Pancreas (tissue), 10 donors: ENCODE data around the gene AP4S1. TPM values are rescaled to one million over a fixed set of nuclear protein-coding genes. Genes with fewer than 3 reads are reported as not detected.
"Not testable (repeated sequence)": the region's sequence is repeated elsewhere in the genome, so short reads cannot be mapped to it uniquely, and the experiment has no call there.

Experiments used
- ATAC-seq, 4 donors: fragments of 200-7000 bp; cut with Tn5 transposase; one replicate each; pipeline versions ENCODE4 v1.8.0 to v1.9.1; 2020; ENCODE audit warnings: mild to moderate bottlenecking in 4 of 4, moderate library complexity in 4 of 4
- DNase-seq, 6 donors: peaks; one replicate each; pipeline ENCODE4 v3.0.0-alpha.2; 2020
- FAIRE-seq: peaks from 2 replicates; lab custom pipeline; 2012; peaks lifted over from hg19 to GRCh38; lab: Jason Lieb, UNC
- H3K27ac ChIP-seq, 4 donors: fragments of 200-600 bp; sonication (generic); 1 replicate in 3 of 4; 2 replicates in 1 of 4; pipeline versions ENCODE4 v1.5.0 to v1.8.0; 2020
- H3K27me3 ChIP-seq, 4 donors: fragments of 200-600 bp; one replicate each; pipeline ENCODE4 v1.8.0; 2021
- H3K36me3 ChIP-seq, 3 donors: fragments of 200-600 bp; sonication (generic) in 1 of 3; one replicate each; pipeline versions ENCODE4 v1.5.0 to v1.8.0; 2020 to 2021
- H3K4me1 ChIP-seq, 3 donors: fragments of 200-600 bp; one replicate each; pipeline ENCODE4 v1.8.0; 2021
- H3K4me3 ChIP-seq, 4 donors: fragments of 200-600 bp; sonication (generic) in 2 of 4; one replicate each; pipeline versions ENCODE4 v1.5.0 to v1.8.0; 2020 to 2021
- H3K9me3 ChIP-seq, 4 donors: fragments of 200-600 bp; one replicate each; pipeline ENCODE4 v1.8.0; 2021
- WGBS, 2 donors: extraction: QIAGEN DNeasy Blood & Tissue Kit; methylation state at CpG; one replicate each; pipeline ENCODE4 v1.1.7; 2013; 5-methylcytosine and 5-hydroxymethylcytosine counted together
- intact Hi-C, 3 donors: fragments of 100-400 bp; cut with DNase I; formaldehyde crosslinking; loops; one replicate each; pipeline versions ENCODE4 v1.11.1 to v1.14.2; 2022
- polyA plus RNA-seq, 2 donors: library from polyadenylated mRNA; stranded (reverse); fragments of 200-250 nt; gene quantifications; one replicate each; pipeline ENCODE4 v1.2.3, GENCODE V29; 2013
- total RNA-seq, 6 donors: library from RNA; stranded (reverse); fragmentation: NEBNext Ultra II Directional in 4 of 6; extraction: Animal tissue kit (Norgen Biotek cat#: 25700) in 4 of 6; gene quantifications; one replicate each; pipeline versions ENCODE4 v1.2.1 to v1.2.4, GENCODE V29; 2021 to 2023
- TF ChIP-seq, protein P1 (sequence below), 4 donors: fragments of 200-600 bp; sonication (generic) in 3 of 4; IDR thresholded peaks; one replicate each; pipeline versions ENCODE4 v1.5.0 to v1.8.0; 2021; ENCODE audit warnings: antibody characterized with exemption in 4 of 4
- donor health status: healthy with polysubstance abuse.
- donor health status: DM: no; HTN: no; CAD: no; lungs with moderate emphysema.
- donor health status: DM: no; HTN: no; CAD: no.
- donor health status: control.
- donor health status: control.
- donor health status: Bipolar disorder and iron deficiency.
- donor health status: DM: yes; HTN: yes; CAD: no.
- donor health status: DM: no; HTN: no; CAD: no.
- donor health status: DM: no; HTN: no; CAD: no.
- donor health status: DM: yes; HTN: yes; CAD: no.

Gene AP4S1
- total and polyA plus RNA-seq, 8 donors, result 2.8 to 5.6 (median 4.4) TPM

DNA sequence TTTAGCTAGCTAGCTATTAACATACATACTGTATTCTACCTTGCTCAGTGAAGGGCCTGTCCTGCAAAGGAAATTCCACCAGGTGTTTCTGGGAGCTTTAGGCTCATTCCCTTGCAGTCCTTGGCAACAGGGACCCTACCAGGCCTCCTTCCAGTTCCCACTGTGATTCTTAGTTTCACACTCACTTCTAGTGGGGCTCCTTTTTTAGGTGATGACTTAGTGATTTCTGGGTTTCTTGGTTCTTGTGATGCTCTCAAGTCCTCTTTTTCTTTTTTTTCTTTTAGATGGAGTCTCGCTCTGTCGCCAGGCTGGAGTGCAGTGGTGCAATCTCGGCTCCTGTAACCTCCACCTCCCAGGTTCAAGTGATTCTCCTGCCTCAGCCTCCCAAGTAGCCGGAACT is 11.1 kb downstream of the AP4S1 start:
- Histone ChIP-seq H3K27ac (no peak overlapping the region), H3K27me3 (no peaks in the 10 kb centered on the region), H3K36me3 (no peaks in the 10 kb centered on the region), H3K4me3 (no peak overlapping the region), H3K9me3 (no peaks in the 10 kb centered on the region), H3K4me1 (peaks cover 0 to 19% (median 6%) of the 10 kb centered on the region in 3 donors)
- intact Hi-C loops, result no loop called here
- WGBS, 2 donors, result 98% methylated on average over 4 of the region's 4 CpGs
- ATAC-seq, result no peak
- no peak for FAIRE-seq
- no peak for DNase-seq
- TF ChIP-seq, protein P1, sequence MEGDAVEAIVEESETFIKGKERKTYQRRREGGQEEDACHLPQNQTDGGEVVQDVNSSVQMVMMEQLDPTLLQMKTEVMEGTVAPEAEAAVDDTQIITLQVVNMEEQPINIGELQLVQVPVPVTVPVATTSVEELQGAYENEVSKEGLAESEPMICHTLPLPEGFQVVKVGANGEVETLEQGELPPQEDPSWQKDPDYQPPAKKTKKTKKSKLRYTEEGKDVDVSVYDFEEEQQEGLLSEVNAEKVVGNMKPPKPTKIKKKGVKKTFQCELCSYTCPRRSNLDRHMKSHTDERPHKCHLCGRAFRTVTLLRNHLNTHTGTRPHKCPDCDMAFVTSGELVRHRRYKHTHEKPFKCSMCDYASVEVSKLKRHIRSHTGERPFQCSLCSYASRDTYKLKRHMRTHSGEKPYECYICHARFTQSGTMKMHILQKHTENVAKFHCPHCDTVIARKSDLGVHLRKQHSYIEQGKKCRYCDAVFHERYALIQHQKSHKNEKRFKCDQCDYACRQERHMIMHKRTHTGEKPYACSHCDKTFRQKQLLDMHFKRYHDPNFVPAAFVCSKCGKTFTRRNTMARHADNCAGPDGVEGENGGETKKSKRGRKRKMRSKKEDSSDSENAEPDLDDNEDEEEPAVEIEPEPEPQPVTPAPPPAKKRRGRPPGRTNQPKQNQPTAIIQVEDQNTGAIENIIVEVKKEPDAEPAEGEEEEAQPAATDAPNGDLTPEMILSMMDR (IDR thresholded peaks at IDR 0.05), result no peak

DNA sequence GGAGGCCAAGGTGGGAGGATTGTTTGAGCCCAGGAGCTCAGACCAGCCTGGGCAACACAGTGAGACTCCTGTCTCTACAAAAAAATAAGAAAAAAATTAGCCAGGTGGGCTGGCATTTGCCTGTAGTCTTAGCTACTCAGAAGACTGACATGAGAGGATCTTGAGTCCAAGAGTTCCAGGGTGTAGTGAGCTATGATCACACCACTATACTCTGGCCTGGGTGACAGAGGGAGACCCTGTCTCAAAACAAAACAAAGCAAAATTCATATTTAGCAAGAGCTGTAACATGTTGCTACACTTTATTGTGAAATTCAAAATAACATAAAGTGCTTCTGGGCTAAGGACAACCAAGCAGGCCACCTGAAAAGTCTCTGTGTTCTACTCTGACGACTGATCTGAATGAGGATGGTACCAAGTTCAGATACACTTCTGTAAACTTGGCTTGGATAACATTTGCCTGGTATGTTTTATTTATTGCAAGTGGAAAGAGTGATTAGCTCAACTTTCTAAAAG is 12.3 kb downstream of the AP4S1 start:
- no peak for FAIRE-seq
- no peak overlapping the region for H3K4me3 ChIP-seq
- H3K4me1 ChIP-seq, result peaks cover 0 to 12% (median 6%) of the 10 kb centered on the region in 3 donors
- TF ChIP-seq, protein P1 (IDR thresholded peaks at IDR 0.05), result no peak
- intact Hi-C loops, result no loop called here
- WGBS, 2 donors, result 71 to 78% methylated on average over 1 of the region's 1 CpG
- H3K27me3 ChIP-seq, result no peaks in the 10 kb centered on the region
- no peak overlapping the region for H3K27ac ChIP-seq
- no peak for DNase-seq
- no peak for ATAC-seq
- no peaks in the 10 kb centered on the region for H3K9me3 ChIP-seq
- H3K36me3 ChIP-seq, result no peaks in the 10 kb centered on the region

DNA sequence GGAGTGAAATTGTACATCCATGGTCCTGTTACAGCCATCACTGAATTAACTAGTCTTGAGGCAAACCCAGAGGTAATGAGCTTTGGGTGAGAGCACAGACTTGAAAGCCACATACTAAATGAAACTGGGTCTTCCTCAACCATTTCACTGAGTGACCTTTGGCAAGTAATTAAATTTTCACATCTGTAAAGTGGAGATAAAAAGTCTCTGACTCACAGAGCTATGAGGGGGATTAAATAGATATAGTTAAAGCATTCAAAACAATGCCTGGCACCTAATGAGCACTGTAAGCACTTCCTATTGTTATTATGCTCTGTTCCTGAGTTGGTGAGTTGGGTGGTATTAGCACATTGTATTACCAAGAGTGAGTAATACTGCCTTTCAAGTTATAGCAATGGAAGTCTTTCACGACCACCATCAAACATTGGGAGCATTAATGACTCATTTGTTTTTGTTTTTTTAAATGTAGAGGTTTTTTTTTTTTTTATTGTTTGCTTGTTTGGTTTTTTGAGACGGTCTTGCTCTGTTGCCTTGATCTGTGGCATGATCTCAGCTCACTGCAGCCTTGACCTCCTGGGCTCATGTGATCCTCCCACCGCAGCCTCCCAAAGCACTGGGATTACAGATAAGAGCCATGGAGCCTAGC is 13.2 kb downstream of the AP4S1 start:
- Histone ChIP-seq H3K4me3 (no peak overlapping the region), H3K9me3 (no peaks in the 10 kb centered on the region), H3K27ac (no peak overlapping the region), H3K4me1 (peaks cover 0 to 9% (median under 1%) of the 10 kb centered on the region in 3 donors), H3K36me3 (no peaks in the 10 kb centered on the region), H3K27me3 (no peaks in the 10 kb centered on the region)
- TF ChIP-seq, protein P1 (IDR thresholded peaks at IDR 0.05), result no peak
- intact Hi-C loops, result no loop called here
- ATAC-seq, result no peak
- no peak for FAIRE-seq
- DNase-seq, result no peak
- WGBS, 2 donors, result 50 to 71% methylated on average over 3 of the region's 3 CpGs

DNA sequence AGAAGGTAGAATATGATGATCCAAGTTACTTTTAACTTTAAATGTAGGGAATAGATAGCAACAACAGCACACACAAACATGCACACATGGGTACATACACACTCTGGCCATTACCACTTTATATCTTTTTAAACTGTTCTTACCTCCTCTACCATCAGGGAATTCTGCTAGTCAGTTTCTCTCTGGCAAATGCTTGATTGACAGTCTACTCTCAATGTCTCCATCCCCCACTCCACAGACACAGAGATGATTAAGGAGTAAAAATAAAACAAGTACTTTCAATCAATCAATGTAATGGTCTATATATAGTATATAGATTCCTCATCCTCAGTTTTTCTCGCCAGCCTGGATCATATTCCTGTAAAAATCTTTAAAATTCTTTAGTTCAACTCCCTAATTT is 16.9 kb downstream of the AP4S1 start:
- H3K27me3 ChIP-seq, result no peaks in the 10 kb centered on the region
- TF ChIP-seq, protein P1 (IDR thresholded peaks at IDR 0.05), result no peak
- DNase-seq, result no peak
- intact Hi-C loops, result no loop called here
- FAIRE-seq, result no peak
- H3K9me3 ChIP-seq, result no peaks in the 10 kb centered on the region
- 88 to 94% methylated on average over 1 of the region's 1 CpG for WGBS, 2 donors
- no peak overlapping the region for H3K27ac ChIP-seq
- no peaks in the 10 kb centered on the region for H3K36me3 ChIP-seq
- H3K4me3 ChIP-seq, result no peak overlapping the region
- ATAC-seq, result no peak
- H3K4me1 ChIP-seq, result peaks cover 0 to 9% (median 0%) of the 10 kb centered on the region in 3 donors

DNA sequence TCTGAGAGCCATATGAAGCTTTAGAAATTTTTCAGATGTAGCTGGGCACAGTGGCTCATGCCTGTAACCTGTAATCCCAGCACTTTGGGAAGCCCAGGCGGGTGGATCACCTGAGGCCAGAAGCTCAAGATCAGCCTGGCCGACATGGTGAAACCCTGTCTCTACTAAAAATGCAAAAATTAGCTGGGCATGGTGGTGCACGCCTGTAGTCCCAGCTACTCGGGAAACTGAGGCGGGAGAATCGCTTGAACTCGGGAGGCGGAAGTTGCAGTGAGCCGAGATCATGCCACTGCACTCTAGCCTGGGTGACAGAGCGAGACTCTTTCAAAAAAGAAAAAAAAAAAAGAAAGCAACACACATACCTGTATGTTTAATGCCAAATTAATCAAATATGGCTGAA is 17.4 kb downstream of the AP4S1 start:
- DNase-seq, H3K27ac ChIP-seq, ATAC-seq, H3K27me3 ChIP-seq, H3K4me3 ChIP-seq, H3K36me3 ChIP-seq, H3K4me1 ChIP-seq, intact Hi-C loops, FAIRE-seq, H3K9me3 ChIP-seq: not testable (repeated sequence)
- 81 to 90% methylated on average over 10 of the region's 10 CpGs for WGBS, 2 donors
